Colon (tissue), 2 donors: Measurements from ENCODE around the gene MOSPD3.
"Not testable (repeated sequence)": the region's sequence is repeated elsewhere in the genome, so short reads cannot be mapped to it uniquely, and the experiment has no call there.

Experiments used
- FAIRE-seq: peaks from 2 replicates; lab custom pipeline; 2012; peaks lifted over from hg19 to GRCh38; lab: Jason Lieb, UNC
- donor health status: control.
- donor health status: control.

The MOSPD3 gene

GRCh38 chr7:100626530-100627237, 14.3 kb downstream of the MOSPD3 start:
- FAIRE-seq: no peak

GRCh38 chr7:100627238-100627549, 14.9 kb downstream of the MOSPD3 start:
- FAIRE-seq: no peak

DNA sequence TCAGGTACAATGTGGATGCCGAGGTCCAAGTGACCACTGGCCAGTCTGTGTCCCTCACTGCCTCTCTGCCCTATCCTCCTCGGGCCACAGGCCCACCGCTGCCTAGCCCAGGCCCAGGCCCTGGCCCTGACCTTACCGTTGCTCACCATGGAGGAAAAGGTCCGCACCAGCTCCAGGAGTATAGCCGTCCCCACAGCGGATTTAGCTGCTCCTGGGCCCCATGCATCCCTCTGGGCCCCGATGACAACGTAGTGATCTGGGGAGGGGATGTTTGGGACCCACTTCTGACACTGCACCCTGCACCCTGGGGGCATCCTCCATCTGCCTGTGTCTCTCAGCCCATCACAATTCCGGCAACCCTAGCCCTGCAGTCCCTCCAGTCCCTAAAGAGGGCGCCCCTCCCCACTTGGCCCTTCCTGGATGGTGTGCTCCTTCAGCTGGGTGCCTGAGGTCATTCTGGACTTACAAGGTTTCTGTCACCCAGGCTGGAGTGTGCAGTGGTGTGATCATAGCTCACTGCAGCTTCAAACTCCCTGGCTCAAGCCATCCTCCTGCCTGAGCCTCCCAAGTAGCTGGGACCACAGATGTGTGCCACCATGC, 16.9 kb downstream of the MOSPD3 start:
- no peak for FAIRE-seq

- FAIRE-seq: no peak
These were observed 17.7 kb downstream of the MOSPD3 start for GRCh38 chr7:100630066-100630465.

DNA sequence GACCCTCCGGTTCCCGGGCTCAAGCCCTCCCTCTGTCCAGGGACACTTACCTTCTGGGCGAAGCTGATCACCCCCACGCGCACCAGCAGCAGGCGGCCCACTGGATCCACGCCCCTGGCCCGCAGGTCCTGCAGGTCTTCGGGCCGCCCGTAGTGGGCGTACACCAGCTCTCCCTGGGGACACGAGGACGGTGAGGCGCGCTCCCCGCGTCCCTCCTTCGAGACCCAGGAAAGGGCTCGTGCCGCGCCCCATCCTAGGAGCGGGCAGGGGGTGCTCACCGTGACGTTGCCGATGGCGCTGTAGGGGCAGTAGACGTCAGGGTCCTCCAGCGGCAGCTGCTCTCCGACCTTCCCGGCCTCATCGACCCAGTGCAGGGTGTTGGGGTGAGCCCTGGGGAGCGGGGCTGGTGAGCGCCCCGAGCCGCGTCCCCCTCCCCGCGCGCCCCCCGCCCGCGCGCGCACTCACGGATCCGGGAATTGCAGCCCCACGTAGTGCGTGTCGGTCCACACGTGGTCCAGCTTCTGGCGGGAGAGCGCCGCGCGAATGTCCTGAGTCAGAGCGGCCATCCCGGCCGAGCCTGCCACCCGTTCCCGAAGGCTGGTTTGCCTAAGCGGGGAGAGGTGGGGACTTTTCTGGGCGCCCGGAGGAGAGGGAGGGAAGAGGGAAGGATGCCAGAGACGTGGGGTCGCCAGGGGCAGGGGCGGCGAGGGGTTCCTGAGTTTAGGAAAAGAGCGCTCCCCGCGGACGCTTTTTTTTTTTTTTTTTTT, 20.8 kb downstream of the MOSPD3 start:
- FAIRE-seq: no peak

- FAIRE-seq: no peak
These were observed 27.7 kb downstream of the MOSPD3 start for GRCh38 chr7:100639995-100640516.

DNA sequence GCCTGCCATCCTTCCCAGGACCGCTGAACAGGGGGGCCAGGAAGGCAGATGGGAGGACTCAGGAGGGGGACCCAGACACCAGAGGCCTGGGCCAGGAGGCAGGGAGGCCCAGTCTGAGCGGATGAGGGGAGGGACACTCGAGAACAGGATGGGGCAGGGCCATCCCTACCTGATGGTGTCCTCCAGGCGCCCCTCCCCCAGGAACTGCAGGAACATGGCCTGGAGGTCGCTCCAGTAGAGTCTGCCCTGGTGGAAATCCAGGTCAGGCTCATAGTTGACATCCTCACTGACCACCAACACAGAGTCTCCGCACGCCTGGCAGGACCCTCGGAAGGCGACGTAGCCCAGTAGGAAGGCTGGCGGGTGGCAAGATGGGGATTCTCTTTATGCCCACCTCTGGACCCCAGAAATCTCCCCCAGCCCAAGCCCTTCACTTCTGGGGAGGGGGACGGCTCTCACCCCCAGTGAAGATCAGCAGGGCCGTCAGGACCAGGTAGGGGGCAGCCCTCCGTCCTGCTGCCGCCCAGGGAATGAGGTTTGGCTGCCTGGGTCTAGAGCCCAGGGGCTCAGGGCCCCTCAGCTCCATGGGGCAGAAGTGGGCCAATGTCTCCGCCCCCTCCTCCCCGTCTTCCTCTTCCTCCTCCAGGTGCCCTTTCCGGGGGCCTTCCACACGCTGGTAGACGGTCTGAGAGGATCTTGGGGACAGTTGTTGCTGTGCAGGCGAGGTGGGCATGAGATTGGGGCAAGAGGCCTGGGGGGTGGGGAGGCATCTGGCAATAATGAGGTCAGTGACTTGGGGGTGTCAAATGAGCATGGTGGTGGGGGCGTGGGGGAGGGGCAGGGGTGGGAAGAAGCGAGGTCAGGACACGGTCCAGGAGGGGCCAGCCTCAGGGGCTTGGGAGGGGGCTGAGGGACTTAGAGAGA, 28.4 kb downstream of the MOSPD3 start:
- FAIRE-seq: no peak

GRCh38 chr7:100641463-100641859, 29.1 kb downstream of the MOSPD3 start, which contains the start of gene TFR2:
Gene TFR2 (minus strand): TSS chr7:100641552. CDS start chr7:100641509, 43 bp downstream.
- FAIRE-seq: no peak

DNA sequence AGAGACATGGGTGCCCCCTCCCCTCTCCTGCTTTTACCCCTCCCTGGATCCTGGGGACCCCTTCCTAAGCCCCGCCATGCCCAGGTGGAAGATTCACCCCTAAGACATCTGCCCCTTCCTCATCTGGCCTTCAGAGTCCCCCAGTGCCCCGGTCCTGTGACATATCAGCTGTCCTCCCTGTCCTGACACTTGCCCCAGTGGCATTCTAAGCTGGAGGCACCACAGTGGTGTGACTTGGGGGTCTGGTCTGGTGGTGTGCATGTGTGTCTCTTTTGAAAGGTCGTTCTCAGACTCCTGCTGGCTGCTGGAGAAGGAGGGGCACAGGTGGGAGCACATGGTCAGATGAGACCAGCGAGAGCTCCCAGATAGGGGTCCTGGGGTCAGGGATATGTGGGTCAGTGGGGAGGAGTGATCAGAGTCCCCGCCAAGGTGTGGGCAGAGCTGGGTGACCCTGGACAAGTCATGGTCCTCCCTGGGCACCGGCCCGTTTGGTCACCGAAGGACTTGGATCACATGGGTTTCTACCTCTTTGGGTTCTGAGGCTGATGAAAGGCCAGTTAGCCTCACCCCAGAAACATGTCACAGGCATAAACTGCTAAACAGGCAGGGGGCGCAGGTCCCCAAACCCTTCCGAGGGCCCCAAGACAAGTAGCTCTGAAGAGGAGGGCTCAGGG, 29.7 kb downstream of the MOSPD3 start:
- FAIRE-seq: no peak

GRCh38 chr7:100642534-100642907, 30.2 kb downstream of the MOSPD3 start:
- FAIRE-seq: no peak

DNA sequence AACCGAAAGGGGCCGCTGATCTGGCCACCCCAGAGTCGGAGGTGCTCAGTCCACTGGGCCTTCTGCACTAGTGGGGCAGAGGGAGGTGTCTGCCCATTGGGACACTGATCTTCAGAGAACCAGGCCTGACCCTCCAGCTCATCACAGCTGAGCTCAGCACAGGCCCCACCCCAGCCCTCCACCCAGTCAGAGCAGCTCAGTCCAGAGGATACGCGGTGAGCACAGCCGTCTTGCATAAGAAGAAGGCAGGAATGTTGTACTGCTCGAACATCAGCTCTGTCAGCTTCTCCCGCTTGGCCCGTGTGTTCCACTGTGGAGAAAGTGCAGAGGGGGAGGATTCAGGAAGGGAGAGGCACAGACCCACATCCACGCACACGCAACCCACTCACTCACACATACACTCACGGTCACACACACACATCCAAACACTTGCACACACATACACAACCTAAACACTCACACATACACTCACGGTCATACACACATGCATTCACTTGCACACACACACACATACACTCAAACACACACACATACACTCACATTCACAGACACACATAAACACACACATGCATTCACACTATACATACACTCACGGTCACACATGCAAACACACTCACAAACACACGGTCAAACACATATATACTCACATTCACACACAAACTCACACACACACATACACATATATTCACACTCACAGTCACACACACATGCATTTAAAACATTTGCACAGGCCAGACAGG, 37.7 kb downstream of the MOSPD3 start:
- no peak for FAIRE-seq

- FAIRE-seq: no peak
These were observed 42.8 kb downstream of the MOSPD3 start for GRCh38 chr7:100654908-100655831.

GRCh38 chr7:100655908-100656674, 43.8 kb downstream of the MOSPD3 start, which contains the start of gene ACTL6B:
Gene ACTL6B (minus strand): TSS chr7:100656448. CDS start chr7:100656354, 94 bp downstream.
- FAIRE-seq: no peak

DNA sequence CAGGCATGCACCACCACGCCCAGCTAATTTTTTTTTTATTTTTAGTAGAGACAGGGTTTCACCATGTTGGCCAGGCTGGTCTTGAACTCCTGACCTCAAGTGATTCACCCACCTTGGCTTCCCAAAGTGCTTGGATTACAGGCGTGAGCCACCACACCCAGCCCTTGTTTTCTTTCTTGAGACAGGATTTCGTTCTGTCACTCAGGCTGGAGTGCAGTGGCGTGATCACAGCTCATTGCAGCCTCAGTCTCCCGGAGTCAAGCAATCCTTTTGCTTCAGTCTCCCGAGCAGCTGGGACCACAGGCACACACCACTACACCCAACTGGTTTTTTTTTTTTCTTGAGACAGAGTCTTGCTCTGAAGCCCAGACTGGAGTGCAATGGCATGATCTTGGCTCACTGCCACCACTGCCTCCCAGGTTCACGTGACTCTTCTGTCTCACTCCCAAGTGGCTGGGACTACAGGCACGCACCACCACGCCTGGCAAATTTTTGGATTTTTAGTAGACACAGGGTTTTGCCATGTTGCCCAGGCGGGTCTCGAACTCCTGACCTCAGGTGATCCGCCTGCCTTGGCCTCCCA, 49.9 kb downstream of the MOSPD3 start:
- FAIRE-seq: not testable (repeated sequence)
